ENCODE results near the gene SAG.

SAG gene

GRCh38 chr2:233307565-233307964 lies at the start of gene SAG:
Gene SAG, plus strand, starts transcription at chr2:233307816. Its CDS starts 1,374 bp downstream, at chr2:233309190.
- Mint-ChIP-seq H3K27me3 (ENCODE audit: low read depth) (peaks cover 8% of the 10 kb centered on the region), H3K27ac (no peak within 1 kb of the TSS), H3K9me3 (no peaks in the 10 kb centered on the region), H3K4me1 (ENCODE audit: low read depth) (no peaks in the 10 kb centered on the region), H3K4me3 (no peak within 1 kb of the TSS), H3K36me3 (ENCODE audit: low read depth) (no peaks in the 10 kb centered on the region)
- no peak for DNase-seq (ENCODE audit: low spot score)

GRCh38 chr2:233258211-233258610 lies 49.4 kb upstream of the SAG start:
- peak overlapping the region; percentile 23 for H3K27ac Mint-ChIP-seq
- peaks cover 80% of the 10 kb centered on the region for H3K36me3 Mint-ChIP-seq (ENCODE audit: low read depth)
- no peak overlapping the region for H3K4me3 Mint-ChIP-seq
- no peaks in the 10 kb centered on the region for H3K27me3 Mint-ChIP-seq (ENCODE audit: low read depth)
- DNase-seq (ENCODE audit: low spot score): no peak
- peaks cover 60% of the 10 kb centered on the region for H3K4me1 Mint-ChIP-seq (ENCODE audit: low read depth)
- H3K9me3 Mint-ChIP-seq: no peaks in the 10 kb centered on the region

- H3K4me3 Mint-ChIP-seq: no peak overlapping the region
- H3K4me1 Mint-ChIP-seq (ENCODE audit: low read depth): peaks cover 50% of the 10 kb centered on the region
- H3K36me3 Mint-ChIP-seq (ENCODE audit: low read depth): peaks cover 79% of the 10 kb centered on the region
- no peaks in the 10 kb centered on the region for H3K9me3 Mint-ChIP-seq
- H3K27me3 Mint-ChIP-seq (ENCODE audit: low read depth): no peaks in the 10 kb centered on the region
- no peak for DNase-seq (ENCODE audit: low spot score)
- H3K27ac Mint-ChIP-seq: peak overlapping the region; percentile 53
Observed at GRCh38 chr2:233259730-233260129, 47.9 kb upstream of the SAG start.

- no peak overlapping the region for H3K4me3 Mint-ChIP-seq
- H3K4me1 Mint-ChIP-seq (ENCODE audit: low read depth): peaks cover 44% of the 10 kb centered on the region
- H3K27ac Mint-ChIP-seq: peak overlapping the region; percentile 43
- no peaks in the 10 kb centered on the region for H3K27me3 Mint-ChIP-seq (ENCODE audit: low read depth)
- DNase-seq (ENCODE audit: low spot score): no peak
- no peaks in the 10 kb centered on the region for H3K9me3 Mint-ChIP-seq
- H3K36me3 Mint-ChIP-seq (ENCODE audit: low read depth): peaks cover 76% of the 10 kb centered on the region
Observed at GRCh38 chr2:233260661-233261060, 47.0 kb upstream of the SAG start.

- peaks cover 53% of the 10 kb centered on the region for H3K4me1 Mint-ChIP-seq (ENCODE audit: low read depth)
- H3K27ac Mint-ChIP-seq: peak overlapping the region; percentile 17
- peaks cover 82% of the 10 kb centered on the region for H3K36me3 Mint-ChIP-seq (ENCODE audit: low read depth)
- no peak for DNase-seq (ENCODE audit: low spot score)
- H3K27me3 Mint-ChIP-seq (ENCODE audit: low read depth): no peaks in the 10 kb centered on the region
- H3K9me3 Mint-ChIP-seq: no peaks in the 10 kb centered on the region
- H3K4me3 Mint-ChIP-seq: no peak overlapping the region
Observed at GRCh38 chr2:233261819-233262555, 45.6 kb upstream of the SAG start.

GRCh38 chr2:233262562-233262961 lies 45.1 kb upstream of the SAG start:
- peaks cover 54% of the 10 kb centered on the region for H3K4me1 Mint-ChIP-seq (ENCODE audit: low read depth)
- H3K4me3 Mint-ChIP-seq: no peak overlapping the region
- no peaks in the 10 kb centered on the region for H3K27me3 Mint-ChIP-seq (ENCODE audit: low read depth)
- H3K36me3 Mint-ChIP-seq (ENCODE audit: low read depth): peaks cover 80% of the 10 kb centered on the region
- H3K27ac Mint-ChIP-seq: peak overlapping the region; percentile 17
- no peak for DNase-seq (ENCODE audit: low spot score)
- no peaks in the 10 kb centered on the region for H3K9me3 Mint-ChIP-seq

GRCh38 chr2:233263045-233263570 lies 44.5 kb upstream of the SAG start:
- H3K4me1 Mint-ChIP-seq (ENCODE audit: low read depth): peaks cover 58% of the 10 kb centered on the region
- H3K36me3 Mint-ChIP-seq (ENCODE audit: low read depth): peaks cover 82% of the 10 kb centered on the region
- no peak overlapping the region for H3K4me3 Mint-ChIP-seq
- peak overlapping the region; percentile 34 for H3K27ac Mint-ChIP-seq
- no peak for DNase-seq (ENCODE audit: low spot score)
- no peaks in the 10 kb centered on the region for H3K27me3 Mint-ChIP-seq (ENCODE audit: low read depth)
- H3K9me3 Mint-ChIP-seq: no peaks in the 10 kb centered on the region

GRCh38 chr2:233264667-233265066 lies 42.9 kb upstream of the SAG start:
- no peak for DNase-seq (ENCODE audit: low spot score)
- H3K9me3 Mint-ChIP-seq: no peaks in the 10 kb centered on the region
- no peaks in the 10 kb centered on the region for H3K27me3 Mint-ChIP-seq (ENCODE audit: low read depth)
- H3K4me3 Mint-ChIP-seq: no peak overlapping the region
- H3K27ac Mint-ChIP-seq: peak overlapping the region; percentile 58
- H3K36me3 Mint-ChIP-seq (ENCODE audit: low read depth): peaks cover 80% of the 10 kb centered on the region
- peaks cover 60% of the 10 kb centered on the region for H3K4me1 Mint-ChIP-seq (ENCODE audit: low read depth)

GRCh38 chr2:233265899-233266431 lies 41.7 kb upstream of the SAG start:
- Mint-ChIP-seq H3K9me3 (no peaks in the 10 kb centered on the region), H3K4me1 (ENCODE audit: low read depth) (peaks cover 63% of the 10 kb centered on the region), H3K36me3 (ENCODE audit: low read depth) (peaks cover 80% of the 10 kb centered on the region), H3K4me3 (no peak overlapping the region), H3K27ac (peak overlapping the region; percentile 95), H3K27me3 (ENCODE audit: low read depth) (no peaks in the 10 kb centered on the region)
- no peak for DNase-seq (ENCODE audit: low spot score)

- Mint-ChIP-seq H3K9me3 (no peaks in the 10 kb centered on the region), H3K36me3 (ENCODE audit: low read depth) (peaks cover 78% of the 10 kb centered on the region), H3K4me3 (peak overlapping the region; percentile 44), H3K4me1 (ENCODE audit: low read depth) (peaks cover 62% of the 10 kb centered on the region), H3K27ac (peak overlapping the region; percentile 95), H3K27me3 (ENCODE audit: low read depth) (no peaks in the 10 kb centered on the region)
- no peak for DNase-seq (ENCODE audit: low spot score)
Observed at GRCh38 chr2:233266481-233266880, 41.1 kb upstream of the SAG start.

- H3K4me1 Mint-ChIP-seq (ENCODE audit: low read depth): peaks cover 62% of the 10 kb centered on the region
- no peaks in the 10 kb centered on the region for H3K27me3 Mint-ChIP-seq (ENCODE audit: low read depth)
- peak overlapping the region; percentile 83 for H3K4me3 Mint-ChIP-seq
- H3K9me3 Mint-ChIP-seq: no peaks in the 10 kb centered on the region
- DNase-seq (ENCODE audit: low spot score): peak; percentile 78
- peaks cover 78% of the 10 kb centered on the region for H3K36me3 Mint-ChIP-seq (ENCODE audit: low read depth)
- peak overlapping the region; percentile 95 for H3K27ac Mint-ChIP-seq
Observed at GRCh38 chr2:233267516-233268245, 39.9 kb upstream of the SAG start.

- H3K36me3 Mint-ChIP-seq (ENCODE audit: low read depth): peaks cover 87% of the 10 kb centered on the region
- peak overlapping the region; percentile 83 for H3K4me3 Mint-ChIP-seq
- H3K9me3 Mint-ChIP-seq: no peaks in the 10 kb centered on the region
- peak overlapping the region; percentile 94 for H3K27ac Mint-ChIP-seq
- H3K27me3 Mint-ChIP-seq (ENCODE audit: low read depth): no peaks in the 10 kb centered on the region
- DNase-seq (ENCODE audit: low spot score): no peak
- H3K4me1 Mint-ChIP-seq (ENCODE audit: low read depth): peaks cover 72% of the 10 kb centered on the region
Observed at GRCh38 chr2:233270366-233270765, 37.2 kb upstream of the SAG start.

GRCh38 chr2:233270951-233271350 lies 36.7 kb upstream of the SAG start:
- Mint-ChIP-seq H3K9me3 (no peaks in the 10 kb centered on the region), H3K27ac (peak overlapping the region; percentile 94), H3K36me3 (ENCODE audit: low read depth) (peaks cover 89% of the 10 kb centered on the region), H3K4me1 (ENCODE audit: low read depth) (peaks cover 69% of the 10 kb centered on the region), H3K4me3 (peak overlapping the region; percentile 83), H3K27me3 (ENCODE audit: low read depth) (no peaks in the 10 kb centered on the region)
- DNase-seq (ENCODE audit: low spot score): no peak

- H3K4me1 Mint-ChIP-seq (ENCODE audit: low read depth): peaks cover 61% of the 10 kb centered on the region
- DNase-seq (ENCODE audit: low spot score): no peak
- H3K27me3 Mint-ChIP-seq (ENCODE audit: low read depth): no peaks in the 10 kb centered on the region
- H3K9me3 Mint-ChIP-seq: no peaks in the 10 kb centered on the region
- peak overlapping the region; percentile 33 for H3K27ac Mint-ChIP-seq
- peak overlapping the region; percentile 28 for H3K4me3 Mint-ChIP-seq
- H3K36me3 Mint-ChIP-seq (ENCODE audit: low read depth): peaks cover 86% of the 10 kb centered on the region
Observed at GRCh38 chr2:233271693-233272092, 35.9 kb upstream of the SAG start.

Data from T-helper 2 cell treated with Interferon-gamma antibody and Interleukin-4, amounts not matched to agents 5 μg/mL and 100 μg/mL, for 36 hours (primary cell).